Astrocyte of the spinal cord (primary cell): Measurements from ENCODE around the gene ZFP92.

Source experiments
- DNase-seq: peaks from one replicate; pipeline ENCODE4 v3.0.0; 2011; ENCODE audit warnings: low read depth, low spot score
- H3K4me3 ChIP-seq: 2 replicates; pipeline ENCODE4 v1.5.1; 2011; ENCODE audit warnings: low read depth, mild to moderate bottlenecking, low read length, moderate library complexity
- CTCF ChIP-seq: IDR thresholded peaks from 2 replicates; pipeline ENCODE4 v1.5.1; 2012; ENCODE audit warnings: low read depth, mild to moderate bottlenecking, low read length, inconsistent platforms
- in situ Hi-C: cut with HindIII; loops from 2 replicates; pipeline ENCODE4 v1.10.0; 2017; ENCODE audit warnings: low sequenced_read_pairs

The ZFP92 gene

DNA sequence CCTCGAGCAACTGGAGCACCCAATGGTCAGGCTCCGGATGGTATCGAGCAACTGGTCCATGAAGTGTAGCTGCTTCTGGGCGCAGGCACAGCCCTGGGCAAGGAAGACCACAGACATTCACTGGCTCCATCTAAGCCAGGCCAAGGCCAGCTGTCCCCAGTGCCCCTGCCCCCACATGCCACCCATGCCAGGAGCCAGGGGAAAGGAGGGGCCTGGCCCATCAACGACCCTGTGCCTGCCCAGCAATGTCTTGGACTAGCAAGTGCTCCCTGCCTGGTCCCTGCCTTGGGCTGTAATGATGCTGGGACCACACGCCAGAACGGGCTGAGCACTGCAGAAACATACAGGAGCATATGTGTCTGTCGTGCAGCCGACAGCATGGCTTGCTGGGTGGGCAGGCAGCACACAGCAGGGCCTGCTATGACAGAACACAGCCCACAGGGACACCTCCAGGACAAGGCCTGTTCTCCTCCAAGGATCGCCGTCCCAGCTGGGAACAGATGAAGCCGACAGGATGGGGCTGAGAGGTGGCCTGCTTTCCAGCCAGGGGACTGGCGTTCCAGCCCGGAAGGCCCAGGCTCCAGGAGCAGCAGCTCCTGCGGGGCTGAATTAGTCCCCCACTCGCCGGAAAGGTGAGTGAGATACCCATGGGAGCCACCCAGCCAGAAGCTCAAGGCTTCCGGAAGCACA is 46.0 kb downstream of the ZFP92 start:
- DNase-seq: no peak
- in situ Hi-C loops: no loop called here
- H3K4me3 ChIP-seq: no peak overlapping the region
- TF ChIP-seq CTCF: no peak

DNA sequence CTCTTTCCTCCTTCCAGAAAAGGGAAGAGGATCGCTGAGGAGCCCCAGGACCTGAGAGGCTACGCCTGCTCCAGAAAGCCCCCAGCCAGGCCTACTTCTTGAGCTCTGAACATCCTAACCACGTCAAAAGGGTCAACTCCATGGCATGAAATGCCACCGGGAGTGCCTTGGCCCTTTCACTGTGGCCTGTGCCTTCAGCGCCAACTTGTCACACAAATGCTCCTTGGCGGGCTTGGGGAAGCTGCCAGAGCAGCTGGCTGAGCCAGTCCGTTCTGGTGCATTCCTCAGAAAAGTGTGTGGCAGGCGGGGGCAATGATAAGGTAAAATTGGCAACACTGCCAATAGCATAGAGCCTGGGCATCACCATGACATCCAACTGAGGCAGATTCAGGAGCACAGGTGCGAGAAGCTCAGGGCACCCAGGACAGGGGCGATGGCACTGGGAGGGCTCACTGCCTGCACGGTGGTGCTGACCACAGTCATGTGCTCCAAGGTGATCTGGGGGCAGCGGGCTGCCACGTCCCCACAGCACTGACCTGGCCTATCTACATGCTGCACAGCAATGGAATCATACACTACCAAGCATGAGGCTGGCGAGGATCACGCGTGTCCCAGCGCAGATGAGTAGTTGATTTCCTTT is 46.7 kb downstream of the ZFP92 start:
- no peak for TF ChIP-seq CTCF
- in situ Hi-C loops: no loop called here
- DNase-seq: no peak
- H3K4me3 ChIP-seq: no peak overlapping the region

- in situ Hi-C loops: no loop called here
- TF ChIP-seq CTCF: no peak
- no peak overlapping the region for H3K4me3 ChIP-seq
- DNase-seq: no peak
Measured at GRCh38 chrX:153458476-153458875, 47.2 kb downstream of the ZFP92 start.

DNA sequence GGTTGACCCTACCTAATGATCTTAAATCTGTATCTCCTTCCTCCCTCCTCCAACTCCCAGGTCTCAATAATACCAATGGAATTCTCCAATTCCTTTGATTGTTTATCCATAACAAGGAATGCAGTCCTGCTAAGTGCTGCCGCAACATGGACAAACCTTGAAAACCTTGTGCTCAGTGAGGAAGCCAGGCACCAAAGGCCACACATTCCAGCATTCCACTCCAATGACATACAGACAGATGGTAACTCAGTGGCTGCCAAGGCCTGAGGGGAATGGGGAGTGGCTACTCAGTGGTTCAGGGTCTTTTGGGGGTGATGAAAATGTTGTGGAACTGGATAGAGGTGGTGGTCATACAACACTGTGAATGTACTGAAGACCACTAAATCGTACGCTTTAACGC is 48.7 kb downstream of the ZFP92 start:
- TF ChIP-seq CTCF: peak; percentile 7
- peak; percentile 62 for DNase-seq
- no peak overlapping the region for H3K4me3 ChIP-seq
- in situ Hi-C loops: no loop called here

- DNase-seq: peak; percentile 45
- in situ Hi-C loops: no loop called here
- H3K4me3 ChIP-seq: no peak overlapping the region
- TF ChIP-seq CTCF: peak; percentile 74
Measured at GRCh38 chrX:153460826-153461225, 49.6 kb downstream of the ZFP92 start.
